Keratinocyte (primary cell): ENCODE results near the gene LEKR1.

Experiments
- CTCF ChIP-seq, 3 experiments: IDR thresholded peaks in 1 of 3; conservative IDR thresholded peaks in 1 of 3; optimal IDR thresholded peaks in 1 of 3; 2 replicates in 2 of 3; 3 replicates in 1 of 3; pipeline versions ENCODE3 to v1.5.1; 2011; ENCODE audit warnings: low read length in 3 of 3, mild to moderate bottlenecking in 3 of 3, moderate library complexity in 2 of 3, control low read depth in 1 of 3, inconsistent platforms in 1 of 3; ENCODE audit not compliant: insufficient read depth in 2 of 3; ENCODE audit errors: extremely low read depth in 1 of 3
- EZH2 ChIP-seq: IDR thresholded peaks from one replicate; pipeline ENCODE4 v1.6.1; 2012; ENCODE audit warnings: inconsistent platforms, mild to moderate bottlenecking, low read length, moderate library complexity

GRCh38 chr3:156899951-156900350, 73.8 kb downstream of the LEKR1 start:
- TF ChIP-seq CTCF (optimal IDR thresholded peaks at IDR 0.05 in 1 of 3, IDR thresholded peaks at IDR 0.05 in 1 of 3, conservative IDR thresholded peaks at IDR 0.05 in 1 of 3; ENCODE audit: extremely low read depth in 1 of 3, insufficient read depth in 2 of 3, low read length in 3 of 3) (no peak), EZH2 (no peak)
